GM19372 (cell line): ENCODE measurements around the gene KCNQ5.

ENCODE experiments used
- ATAC-seq: cut with Tn5 transposase; IDR thresholded peaks from one replicate; pipeline ENCODE4 v1.9.1; 2021; ENCODE audit warnings: mild to moderate bottlenecking, low read depth, moderate library complexity; ENCODE audit not compliant: unreplicated experiment

KCNQ5 gene

GRCh38 chr6:72826744-72827438 is 205.0 kb downstream of the KCNQ5 start:
- ATAC-seq = no peak

GRCh38 chr6:72828904-72829303 is 207.0 kb downstream of the KCNQ5 start:
- no peak for ATAC-seq

GRCh38 chr6:72832271-72832670 is 210.4 kb downstream of the KCNQ5 start:
- no peak for ATAC-seq

- no peak for ATAC-seq
Measured at GRCh38 chr6:72835749-72836148, 213.9 kb downstream of the KCNQ5 start.

GRCh38 chr6:72836971-72837370 is 215.1 kb downstream of the KCNQ5 start:
- ATAC-seq = no peak

GRCh38 chr6:72841195-72841594 is 219.3 kb downstream of the KCNQ5 start:
- ATAC-seq = no peak

GRCh38 chr6:72842140-72842539 is 220.3 kb downstream of the KCNQ5 start:
- ATAC-seq = no peak

GRCh38 chr6:72844614-72845013 is 222.8 kb downstream of the KCNQ5 start:
- ATAC-seq = no peak

GRCh38 chr6:72849346-72849745 is 227.5 kb downstream of the KCNQ5 start:
- ATAC-seq = no peak

GRCh38 chr6:72850040-72850439 is 228.2 kb downstream of the KCNQ5 start:
- no peak for ATAC-seq

- ATAC-seq = no peak
Measured at GRCh38 chr6:72850469-72850868, 228.6 kb downstream of the KCNQ5 start.

GRCh38 chr6:72855471-72855870 is 233.6 kb downstream of the KCNQ5 start:
- no peak for ATAC-seq

- ATAC-seq = no peak
Measured at GRCh38 chr6:72856801-72857200, 234.9 kb downstream of the KCNQ5 start.

GRCh38 chr6:72857791-72858585 is 236.1 kb downstream of the KCNQ5 start:
- no peak for ATAC-seq

- ATAC-seq = no peak
Measured at GRCh38 chr6:72861059-72861458, 239.2 kb downstream of the KCNQ5 start.

- ATAC-seq = no peak
Measured at GRCh38 chr6:72861935-72862432, 240.1 kb downstream of the KCNQ5 start.

- no peak for ATAC-seq
Measured at GRCh38 chr6:72863131-72863530, 241.3 kb downstream of the KCNQ5 start.

GRCh38 chr6:72864236-72864635 is 242.4 kb downstream of the KCNQ5 start:
- no peak for ATAC-seq

GRCh38 chr6:72864799-72865198 is 242.9 kb downstream of the KCNQ5 start:
- no peak for ATAC-seq

- no peak for ATAC-seq
Measured at GRCh38 chr6:72865467-72865866, 243.6 kb downstream of the KCNQ5 start.

GRCh38 chr6:72869621-72870020 is 247.8 kb downstream of the KCNQ5 start:
- no peak for ATAC-seq

- ATAC-seq = no peak
Measured at GRCh38 chr6:72873433-72873832, 251.6 kb downstream of the KCNQ5 start.
